GM13977 (cell line): ENCODE measurements around the gene HTATIP2.
"Not testable (repeated sequence)": the region's sequence is repeated elsewhere in the genome, so short reads cannot be mapped to it uniquely, and the experiment has no call there.

Source experiments
- DNase-seq: peaks from one replicate; pipeline ENCODE4 v3.0.0; 2012; ENCODE audit warnings: low spot score
- in situ Hi-C: fragments of 300-500 bp; cut with MboI; formaldehyde crosslinking; loops from one replicate; pipeline ENCODE4 v1.12.0; 2022; ENCODE audit warnings: low sequenced_read_pairs, low pct_unique_long_range_greater_than_20kb, mixed read lengths, inconsistent platforms; ENCODE audit not compliant: unreplicated experiment
- TF ChIP-seq, protein P1 (sequence below): IDR thresholded peaks from 2 replicates; pipeline ENCODE4 v1.5.1; 2012; ENCODE audit warnings: mild to moderate bottlenecking, control low read depth; ENCODE audit not compliant: insufficient read depth; ENCODE audit errors: extremely low read depth, missing control alignments

Gene HTATIP2

DNA sequence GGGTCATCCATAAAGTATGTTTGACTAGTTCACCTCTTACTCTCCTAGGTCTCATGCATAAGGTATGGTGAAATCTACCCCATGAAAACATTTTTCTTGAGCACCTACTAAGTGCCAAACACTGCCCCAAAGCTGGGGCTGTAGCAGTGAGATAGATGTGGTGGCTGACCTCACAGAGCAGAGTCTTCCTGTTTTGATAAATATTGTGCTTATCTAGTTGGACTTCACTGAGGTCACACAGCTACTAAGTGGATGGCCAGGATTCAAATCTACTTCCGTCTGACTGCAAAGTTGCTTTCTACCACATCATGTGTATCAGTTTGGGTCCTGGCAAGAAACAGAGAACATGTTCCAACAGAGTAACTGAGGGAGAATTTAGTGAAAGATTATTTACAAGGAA lies 6.4 kb upstream of the HTATIP2 start:
- no peak for DNase-seq
- in situ Hi-C loops: loop anchor here (10.0 to 25.0 kb wide), 2 partner anchors 232 to 395 kb away; no protein-coding TSS in a partner anchor
- TF ChIP-seq, protein P1, sequence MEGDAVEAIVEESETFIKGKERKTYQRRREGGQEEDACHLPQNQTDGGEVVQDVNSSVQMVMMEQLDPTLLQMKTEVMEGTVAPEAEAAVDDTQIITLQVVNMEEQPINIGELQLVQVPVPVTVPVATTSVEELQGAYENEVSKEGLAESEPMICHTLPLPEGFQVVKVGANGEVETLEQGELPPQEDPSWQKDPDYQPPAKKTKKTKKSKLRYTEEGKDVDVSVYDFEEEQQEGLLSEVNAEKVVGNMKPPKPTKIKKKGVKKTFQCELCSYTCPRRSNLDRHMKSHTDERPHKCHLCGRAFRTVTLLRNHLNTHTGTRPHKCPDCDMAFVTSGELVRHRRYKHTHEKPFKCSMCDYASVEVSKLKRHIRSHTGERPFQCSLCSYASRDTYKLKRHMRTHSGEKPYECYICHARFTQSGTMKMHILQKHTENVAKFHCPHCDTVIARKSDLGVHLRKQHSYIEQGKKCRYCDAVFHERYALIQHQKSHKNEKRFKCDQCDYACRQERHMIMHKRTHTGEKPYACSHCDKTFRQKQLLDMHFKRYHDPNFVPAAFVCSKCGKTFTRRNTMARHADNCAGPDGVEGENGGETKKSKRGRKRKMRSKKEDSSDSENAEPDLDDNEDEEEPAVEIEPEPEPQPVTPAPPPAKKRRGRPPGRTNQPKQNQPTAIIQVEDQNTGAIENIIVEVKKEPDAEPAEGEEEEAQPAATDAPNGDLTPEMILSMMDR: no peak

DNA sequence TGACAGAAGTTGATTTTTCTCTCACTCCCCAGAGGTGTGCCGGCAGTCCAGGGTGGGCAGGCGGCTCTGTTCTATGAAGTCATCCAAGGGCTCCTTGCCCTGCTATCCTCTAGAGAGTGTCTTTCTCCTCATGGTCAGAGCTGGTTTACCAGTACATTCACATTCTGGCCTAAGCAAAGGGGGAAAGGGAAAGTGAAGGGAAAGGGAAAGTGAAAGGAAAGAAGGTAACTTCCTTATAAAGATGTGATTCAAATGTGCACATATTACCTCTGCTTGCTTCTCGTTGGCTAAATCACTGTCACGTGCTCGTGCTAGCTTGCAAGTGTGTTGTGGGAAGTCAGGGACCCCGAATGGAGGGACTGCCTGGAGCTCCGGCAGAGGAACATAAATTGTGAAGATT lies 2.9 kb upstream of the HTATIP2 start:
- TF ChIP-seq, protein P1: no peak
- no peak for DNase-seq
- in situ Hi-C loops: loop anchor here (25.0 kb wide), 1 partner anchor 398 kb away; no protein-coding TSS in a partner anchor

DNA sequence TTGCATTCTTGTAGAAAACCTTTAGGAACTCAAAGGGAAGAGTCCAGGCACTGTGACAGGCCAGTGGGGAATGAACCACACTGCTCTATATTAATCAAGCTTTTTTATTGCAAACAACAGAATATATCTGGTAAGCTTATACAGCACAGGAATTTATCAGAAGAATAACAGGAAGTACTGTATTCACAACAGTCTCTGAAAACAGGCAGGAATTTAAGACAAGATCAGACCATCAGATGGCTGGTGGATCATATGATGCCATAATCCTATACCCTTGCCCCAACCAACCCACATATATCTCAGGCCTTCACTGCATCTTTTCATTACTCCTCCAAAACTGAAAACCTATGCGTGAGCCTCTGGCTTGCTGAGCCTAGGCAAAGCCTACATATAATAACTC lies 1.0 kb upstream of the HTATIP2 start:
- TF ChIP-seq, protein P1: no peak
- DNase-seq: no peak
- in situ Hi-C loops: loop anchor here (25.0 kb wide), 1 partner anchor 400 kb away; no protein-coding TSS in a partner anchor

GRCh38 chr11:20363149-20363499 lies 390 bp upstream of the HTATIP2 start:
- in situ Hi-C loops: loop anchor here (25.0 kb wide), 1 partner anchor 401 kb away; no protein-coding TSS in a partner anchor
- no peak for DNase-seq
- TF ChIP-seq, protein P1: no peak

DNA sequence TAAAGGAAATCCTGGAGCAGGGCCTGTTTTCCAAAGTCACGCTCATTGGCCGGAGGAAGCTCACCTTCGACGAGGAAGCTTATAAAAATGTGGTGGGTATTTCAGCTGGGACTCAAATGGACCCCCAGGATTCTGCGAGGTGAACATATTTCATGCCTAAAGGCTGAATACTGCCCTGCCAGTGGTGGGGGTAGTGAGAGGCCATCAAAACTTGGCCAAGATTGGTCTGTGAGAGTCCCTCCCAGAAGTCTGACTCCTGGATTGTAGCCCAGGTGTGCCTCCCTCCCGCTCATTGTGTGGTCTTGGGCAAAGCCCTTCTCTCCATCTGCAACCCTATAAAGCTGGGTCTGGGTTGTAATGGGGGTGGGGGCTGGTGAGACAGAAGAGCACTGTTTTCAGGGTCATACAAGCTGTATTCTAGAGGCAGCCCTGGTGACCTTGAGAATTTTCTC lies 853 bp downstream of the HTATIP2 start:
- in situ Hi-C loops: loop anchor here (25.0 kb wide), 1 partner anchor 402 kb away; no protein-coding TSS in a partner anchor

DNA sequence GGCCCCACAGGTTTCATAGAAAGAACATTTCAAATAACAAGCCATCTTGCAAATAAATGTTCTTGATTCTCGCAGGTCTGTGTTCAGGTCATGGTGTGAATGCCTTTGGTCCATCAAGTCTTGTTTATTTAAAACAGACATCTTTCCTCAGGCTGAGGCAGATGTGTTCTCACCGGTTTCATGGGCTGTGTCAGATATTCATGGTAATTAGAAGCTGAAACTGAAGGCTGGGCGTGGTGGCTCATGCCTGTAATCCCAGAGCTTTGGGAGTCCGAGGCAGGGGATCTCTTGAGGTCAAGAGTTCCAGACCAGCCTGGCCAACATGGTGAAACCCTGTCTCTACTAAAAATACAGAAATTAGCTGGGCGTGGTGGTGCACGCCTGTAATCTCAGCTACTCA lies 2.0 kb downstream of the HTATIP2 start:
- in situ Hi-C loops: loop anchor here (25.0 kb wide), 1 partner anchor 403 kb away; no protein-coding TSS in a partner anchor

More for the DNA sequence above, 853 bp downstream of the HTATIP2 start:
- peak; percentile 30 for DNase-seq
- TF ChIP-seq, protein P1: no peak

DNA sequence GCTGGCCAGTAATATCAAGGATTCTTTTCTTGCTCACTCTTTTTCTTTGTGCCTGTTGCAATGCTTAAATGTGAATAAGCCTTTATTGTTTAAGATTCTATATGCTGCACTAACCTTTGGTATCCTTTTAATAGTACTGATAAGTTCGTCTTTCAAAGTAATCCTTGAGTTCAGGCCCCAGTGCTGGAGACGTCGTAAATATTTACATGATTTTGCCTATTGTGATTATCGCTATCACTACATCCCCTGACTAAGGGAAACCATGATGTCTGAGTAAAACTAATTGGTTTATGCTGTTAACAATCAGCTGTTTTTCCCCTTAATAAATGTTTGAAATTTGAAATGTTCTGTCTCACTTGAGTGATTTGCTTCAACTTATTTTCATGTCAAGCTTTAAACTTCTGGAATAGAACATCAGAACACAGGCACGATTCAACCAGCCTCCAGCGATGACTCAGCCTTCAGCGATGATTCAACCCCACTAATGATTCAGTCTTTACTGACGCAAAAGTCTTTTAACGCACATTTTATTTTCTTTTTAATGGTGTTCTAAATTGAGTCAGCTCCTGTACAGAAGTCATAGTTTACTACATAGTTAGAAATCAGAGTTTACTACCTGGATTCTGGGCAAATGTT lies 3.9 kb downstream of the HTATIP2 start:
- DNase-seq: peak; percentile 36
- in situ Hi-C loops: loop anchor here (25.0 kb wide), 1 partner anchor 405 kb away; no protein-coding TSS in a partner anchor
- TF ChIP-seq, protein P1: no peak

More for the DNA sequence above, 2.0 kb downstream of the HTATIP2 start:
- DNase-seq: not testable (repeated sequence)
